OCI-LY7 (cell line): ENCODE data around the gene PACS2.

Experiments used
- CTCF ChIP-seq: fragments of 200-600 bp; sonication (generic); conservative IDR thresholded peaks from 2 replicates; pipeline ENCODE4 v1.5.1; 2014; ENCODE audit warnings: mild to moderate bottlenecking, antibody characterized with exemption, low read length, moderate library complexity, mixed read lengths
- EZH2phosphoT487 ChIP-seq: fragments of 200-600 bp; sonication (generic); IDR thresholded peaks from 2 replicates; pipeline ENCODE4 v1.6.1; 2018; ENCODE audit warnings: low read depth, borderline replicate concordance, mild to moderate bottlenecking, mixed run types, antibody characterized with exemption, low read length, moderate library complexity, mixed read lengths

- TF ChIP-seq CTCF = no peak
- TF ChIP-seq EZH2phosphoT487 = no peak
Observed at GRCh38 chr14:105283899-105284298, 30.6 kb upstream of the PACS2 start.
